ENCODE measurements around the gene SRRM5. TPM values are rescaled to one million over a fixed set of nuclear protein-coding genes. Genes with fewer than 3 reads are reported as not detected.

SRRM5 gene
- total and polyA plus RNA-seq, 2 experiments from 2014 or later, result 0.30 to 0.50 TPM

- TF ChIP-seq CTCF (IDR thresholded peaks at IDR 0.05; ENCODE audit: low read depth, low read length), result no peak
- no peaks in the 10 kb centered on the region for H3K9me3 ChIP-seq (ENCODE audit: low read depth)
- H3K27me3 ChIP-seq, result no peaks in the 10 kb centered on the region
- no peak for DNase-seq (ENCODE audit: low read depth in 1 of 2, low spot score in 1 of 2)
- no peak overlapping the region for H3K4me3 ChIP-seq
- H3K36me3 ChIP-seq, result peaks cover 4% of the 10 kb centered on the region
- no peaks in the 10 kb centered on the region for H3K4me1 ChIP-seq (ENCODE audit: low read depth)
- no peak overlapping the region for H3K27ac ChIP-seq
These were observed 42.2 kb upstream of the SRRM5 start for GRCh38 chr19:43569657-43570056.

GRCh38 chr19:43570174-43570791 is 41.6 kb upstream of the SRRM5 start:
- no peak overlapping the region for H3K4me3 ChIP-seq
- no peak for TF ChIP-seq CTCF (IDR thresholded peaks at IDR 0.05; ENCODE audit: low read depth, low read length)

GRCh38 chr19:43572171-43572588 is 39.7 kb upstream of the SRRM5 start:
- H3K27me3 ChIP-seq, result no peaks in the 10 kb centered on the region
- no peaks in the 10 kb centered on the region for H3K4me1 ChIP-seq (ENCODE audit: low read depth)
- peaks cover 4% of the 10 kb centered on the region for H3K36me3 ChIP-seq
- no peak overlapping the region for H3K27ac ChIP-seq
- no peak overlapping the region for H3K4me3 ChIP-seq
- TF ChIP-seq CTCF (IDR thresholded peaks at IDR 0.05; ENCODE audit: low read depth, low read length), result no peak
- DNase-seq (ENCODE audit: low read depth in 1 of 2, low spot score in 1 of 2), result no peak
- no peaks in the 10 kb centered on the region for H3K9me3 ChIP-seq (ENCODE audit: low read depth)

More at GRCh38 chr19:43570174-43570791, 41.6 kb upstream of the SRRM5 start:
- no peaks in the 10 kb centered on the region for H3K27me3 ChIP-seq
- no peaks in the 10 kb centered on the region for H3K9me3 ChIP-seq (ENCODE audit: low read depth)
- peaks cover 4% of the 10 kb centered on the region for H3K36me3 ChIP-seq
- DNase-seq (ENCODE audit: low read depth in 1 of 2, low spot score in 1 of 2), result no peak
- H3K27ac ChIP-seq, result no peak overlapping the region
- no peaks in the 10 kb centered on the region for H3K4me1 ChIP-seq (ENCODE audit: low read depth)

- Histone ChIP-seq H3K4me3 (peak overlapping the region; percentile 63), H3K9me3 (ENCODE audit: low read depth) (no peaks in the 10 kb centered on the region), H3K36me3 (peaks cover 4% of the 10 kb centered on the region), H3K27me3 (no peaks in the 10 kb centered on the region), H3K4me1 (ENCODE audit: low read depth) (no peaks in the 10 kb centered on the region), H3K27ac (peak overlapping the region; percentile 77)
- TF ChIP-seq CTCF (IDR thresholded peaks at IDR 0.05; ENCODE audit: low read depth, low read length), result no peak
- peak in 1 of 2 donors; percentile 41 for DNase-seq (ENCODE audit: low read depth in 1 of 2, low spot score in 1 of 2)
These were observed 37.3 kb upstream of the SRRM5 start for GRCh38 chr19:43574424-43575155.

- TF ChIP-seq CTCF (IDR thresholded peaks at IDR 0.05; ENCODE audit: low read depth, low read length), result no peak
- DNase-seq (ENCODE audit: low read depth in 1 of 2, low spot score in 1 of 2), result peak; percentile 99
- Histone ChIP-seq H3K4me1 (ENCODE audit: low read depth) (no peaks in the 10 kb centered on the region), H3K36me3 (peaks cover 4% of the 10 kb centered on the region), H3K27ac (peak within 1 kb of the TSS; percentile 79), H3K4me3 (peak within 1 kb of the TSS; percentile 63), H3K27me3 (no peaks in the 10 kb centered on the region), H3K9me3 (ENCODE audit: low read depth) (no peaks in the 10 kb centered on the region)
These were observed 36.5 kb upstream of the SRRM5 start, which contains the start of the genes PINLYP and XRCC1 for GRCh38 chr19:43575156-43575950. PINLYP (plus strand) TSS chr19:43575801; CDS start chr19:43577192, 1,391 bp downstream. XRCC1 (minus strand) TSS chr19:43575527; CDS start chr19:43575458, 69 bp downstream.
